ENCODE data around the gene SLC25A21.

Gene SLC25A21

GRCh38 chr14:36661506-36662257, 510.7 kb downstream of the SLC25A21 start, which contains the start of gene PAX9:
Gene PAX9 (plus strand): TSS chr14:36661860. CDS start chr14:36662090, 230 bp downstream.
- peak; percentile 78 for DNase-seq (ENCODE audit: low spot score)

GRCh38 chr14:36660736-36661505, 511.5 kb downstream of the SLC25A21 start:
- DNase-seq (ENCODE audit: low spot score), result no peak

GRCh38 chr14:36659822-36660735, 512.3 kb downstream of the SLC25A21 start:
- no peak for DNase-seq (ENCODE audit: low spot score)

GRCh38 chr14:36659010-36659821, 513.2 kb downstream of the SLC25A21 start:
- no peak for DNase-seq (ENCODE audit: low spot score)

- DNase-seq (ENCODE audit: low spot score), result no peak
Measured at GRCh38 chr14:36658123-36659009, 514.0 kb downstream of the SLC25A21 start.

- DNase-seq (ENCODE audit: low spot score), result no peak
Measured at GRCh38 chr14:36657399-36658122, 514.8 kb downstream of the SLC25A21 start.

- DNase-seq (ENCODE audit: low spot score), result no peak
Measured at GRCh38 chr14:36656687-36657398, 515.6 kb downstream of the SLC25A21 start.

GRCh38 chr14:36655963-36656686, 516.3 kb downstream of the SLC25A21 start:
- DNase-seq (ENCODE audit: low spot score), result peak; percentile 39

- DNase-seq (ENCODE audit: low spot score), result no peak
Measured at GRCh38 chr14:36655571-36655962, 516.8 kb downstream of the SLC25A21 start.

- no peak for DNase-seq (ENCODE audit: low spot score)
Measured at GRCh38 chr14:36654794-36655381, 517.5 kb downstream of the SLC25A21 start.

- no peak for DNase-seq (ENCODE audit: low spot score)
Measured at GRCh38 chr14:36653962-36654793, 518.2 kb downstream of the SLC25A21 start.

- no peak for DNase-seq (ENCODE audit: low spot score)
Measured at GRCh38 chr14:36653413-36653812, 519.0 kb downstream of the SLC25A21 start.

- DNase-seq (ENCODE audit: low spot score), result no peak
Measured at GRCh38 chr14:36652542-36653201, 519.7 kb downstream of the SLC25A21 start.

GRCh38 chr14:36649872-36650650, 522.3 kb downstream of the SLC25A21 start:
- DNase-seq (ENCODE audit: low spot score), result no peak

Measured in hematopoietic multipotent progenitor cell treated with erythropoietin and hydrocortisone succinate and interleukin-3 and kit ligand, for 15 days (in vitro differentiated cells).